Panc1 (cell line): Measurements from ENCODE around the gene TBX5. TPM values are rescaled to one million over a fixed set of nuclear protein-coding genes. Genes with fewer than 3 reads are reported as not detected.

Experiments
- ATAC-seq: fragments of 200-7000 bp; cut with Tn5 transposase; 2 replicates; pipeline ENCODE4 v1.9.1; 2020; ENCODE audit warnings: mild to moderate bottlenecking, moderate library complexity
- BruUV-seq: library from RNA; stranded (reverse); fragments of 400-500 nt; replicated peaks from 2 replicates; lab custom pipeline; 2021; lab: Mats Ljungman, UMichigan
- CTCF ChIA-PET: fragments of 300-600 bp; sonication (Branson Sonifier 250); formaldehyde crosslinking; loops from one replicate; lab custom pipeline; 2022; ENCODE audit warnings: antibody characterized with exemption; lab: Charles Lee
- POLR2A ChIA-PET: fragments of 300-600 bp; sonication (Branson Sonifier 250); formaldehyde crosslinking; loops from one replicate; lab custom pipeline; 2022; ENCODE audit warnings: antibody characterized with exemption; lab: Charles Lee
- DNase-seq: peaks from one replicate; pipeline ENCODE4 v3.0.0-alpha.2; 2010; ENCODE audit warnings: low read depth, low spot score
- H3K27ac ChIP-seq: 2 replicates; pipeline ENCODE4 v1.5.1; 2011; ENCODE audit warnings: mild to moderate bottlenecking, low read length, inconsistent platforms
- H3K27me3 ChIP-seq: fragments of 200-500 bp; sonication (Bioruptor generic); 2 replicates; pipeline ENCODE4 v1.6.0; 2014; ENCODE audit warnings: low read length, inconsistent platforms; ENCODE audit not compliant: control insufficient read depth, insufficient read depth
- H3K36me3 ChIP-seq: fragments of 200-500 bp; sonication (Bioruptor generic); 2 replicates; pipeline ENCODE4 v1.5.1; 2014; ENCODE audit warnings: inconsistent platforms, mild to moderate bottlenecking, low read length, moderate library complexity; ENCODE audit not compliant: control insufficient read depth, insufficient read depth
- H3K4me1 ChIP-seq: 2 replicates; pipeline ENCODE4 v1.5.1; 2011; ENCODE audit warnings: inconsistent platforms, mild to moderate bottlenecking, low read length, moderate library complexity; ENCODE audit not compliant: control insufficient read depth, insufficient read depth
- H3K4me3 ChIP-seq, 2 experiments: 2 replicates each; pipeline ENCODE4 v1.5.1; 2011 to 2012; ENCODE audit warnings: low read depth in 2 of 2, low read length in 2 of 2, mild to moderate bottlenecking in 2 of 2, inconsistent platforms in 1 of 2, moderate library complexity in 1 of 2
- H3K9me3 ChIP-seq: fragments of 200-500 bp; sonication (Bioruptor generic); 2 replicates; pipeline ENCODE4 v1.5.1; 2014; ENCODE audit warnings: low read depth, mild to moderate bottlenecking, inconsistent platforms, low read length, moderate library complexity; ENCODE audit not compliant: control insufficient read depth, insufficient read depth
- CTCF ChIP-seq: fragments of 450-650 bp; IDR thresholded peaks from 2 replicates; pipeline ENCODE4 v1.5.1; 2017; ENCODE audit warnings: mild to moderate bottlenecking
- POLR2AphosphoS5 ChIP-seq: IDR thresholded peaks from 2 replicates; pipeline ENCODE4 v1.6.1; 2012; ENCODE audit warnings: mild to moderate bottlenecking, low read depth, low read length, moderate library complexity
- REST ChIP-seq, 2 experiments: IDR thresholded peaks; 2 replicates each; pipeline ENCODE4 v1.6.1; 2011 to 2012; ENCODE audit warnings: low read depth in 2 of 2, control low read depth in 1 of 2, low read length in 1 of 2, mild to moderate bottlenecking in 1 of 2, moderate library complexity in 1 of 2; ENCODE audit not compliant: insufficient read depth in 1 of 2
- SIN3A ChIP-seq: IDR thresholded peaks from 2 replicates; pipeline ENCODE4 v1.6.1; 2012; ENCODE audit warnings: low read depth, mild to moderate bottlenecking, low read length, moderate library complexity, borderline replicate concordance; ENCODE audit not compliant: insufficient read depth
- TCF7L2 ChIP-seq: IDR thresholded peaks from 2 replicates; pipeline ENCODE4 v1.6.1; 2011; ENCODE audit warnings: mild to moderate bottlenecking, low read depth, low read length, inconsistent platforms
- in situ Hi-C: cut with HindIII; loops from 2 replicates; pipeline ENCODE4 v1.10.0; 2016; ENCODE audit warnings: low sequenced_read_pairs, low pct_unique_long_range_greater_than_20kb
- intact Hi-C: fragments of 100-400 bp; cut with micrococcal nuclease; formaldehyde crosslinking; loops from one replicate; pipeline ENCODE4 v1.10.0; 2022; ENCODE audit not compliant: unreplicated experiment
- total RNA-seq: library from RNA; stranded (reverse); gene quantifications from one replicate; pipeline ENCODE4 v1.2.1, GENCODE V29; 2021; ENCODE audit not compliant: unreplicated experiment

TBX5 gene
- total RNA-seq, 1 experiment from 2014 or later: not detected

- no TSS peak for BruUV-seq
- Histone ChIP-seq H3K36me3 (no peaks in the 10 kb centered on the region), H3K4me3 (no peak overlapping the region), H3K4me1 (no peaks in the 10 kb centered on the region), H3K9me3 (no peaks in the 10 kb centered on the region), H3K27ac (no peak overlapping the region), H3K27me3 (peaks cover 5% of the 10 kb centered on the region; the same call in 1 of the 2 replicates)
- ChIA-PET CTCF (no interaction called here), POLR2A (no interaction called here)
- no peak for TF ChIP-seq POLR2AphosphoS5
- no peak for TF ChIP-seq TCF7L2
- no peak for TF ChIP-seq SIN3A
- no peak for TF ChIP-seq CTCF
- TF ChIP-seq REST (IDR thresholded peaks at IDR 0.05; ENCODE audit: insufficient read depth in 1 of 2, low read depth in 2 of 2, low read length in 1 of 2): no peak
- intact Hi-C loops: no loop called here
- DNase-seq (no peak), ATAC-seq (no peak)
- in situ Hi-C loops: no loop called here
Measured at GRCh38 chr12:114400925-114401324, 5.0 kb downstream of the TBX5 start.

GRCh38 chr12:114400361-114400811 lies 5.6 kb downstream of the TBX5 start:
- BruUV-seq: no TSS peak
- Histone ChIP-seq H3K4me1 (no peaks in the 10 kb centered on the region), H3K9me3 (no peaks in the 10 kb centered on the region), H3K36me3 (no peaks in the 10 kb centered on the region), H3K4me3 (no peak overlapping the region), H3K27me3 (peaks cover 3% of the 10 kb centered on the region; the same call in 1 of the 2 replicates), H3K27ac (no peak overlapping the region)
- TF ChIP-seq CTCF (no peak), SIN3A (no peak), POLR2AphosphoS5 (no peak), TCF7L2 (no peak), REST (IDR thresholded peaks at IDR 0.05; ENCODE audit: insufficient read depth in 1 of 2, low read depth in 2 of 2, low read length in 1 of 2) (no peak)
- ChIA-PET POLR2A (no interaction called here), CTCF (no interaction called here)
- in situ Hi-C loops (no loop called here), intact Hi-C loops (no loop called here)
- ATAC-seq: no peak
- no peak for DNase-seq
